GM12891 (cell line): ENCODE data around the gene ASAP3.

Experiments
- PAX5 ChIP-seq: IDR thresholded peaks from 2 replicates; pipeline ENCODE4 v1.6.1; 2011; ENCODE audit warnings: low read length, moderate library complexity, mild to moderate bottlenecking; ENCODE audit not compliant: insufficient read depth, severe bottlenecking
- SPI1 ChIP-seq: IDR thresholded peaks from 2 replicates; pipeline ENCODE4 v1.6.1; 2011; ENCODE audit warnings: low read depth, low read length, control low read depth

DNA sequence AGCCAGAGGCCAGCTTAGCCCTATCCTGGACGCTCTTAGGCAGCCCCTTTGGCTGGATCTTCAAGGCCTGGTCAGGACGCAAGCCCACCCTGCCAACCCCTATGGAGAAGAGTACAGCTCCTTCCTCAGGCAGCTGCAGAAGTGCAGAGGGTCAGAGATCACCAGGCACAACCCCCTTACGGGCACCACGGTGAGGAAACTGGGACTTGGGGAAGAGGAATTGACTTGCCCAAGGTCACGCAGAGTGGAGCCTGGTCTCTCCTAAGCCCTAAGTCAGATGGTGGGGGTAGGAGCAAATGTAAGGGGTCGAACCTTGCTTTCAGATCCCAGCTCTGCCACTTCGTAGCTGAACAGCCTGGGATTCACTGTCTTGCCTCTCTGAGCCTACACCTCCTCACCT lies 43.4 kb upstream of the ASAP3 start:
- TF ChIP-seq SPI1 (no peak), PAX5 (no peak)
